22Rv1 (cell line): ENCODE results near the gene DUOX2.
A peak's percentile ranks its signal among the peaks of the same experiment; 100 is the strongest.

ENCODE experiments used
- CTCF ChIP-seq: fragments of 450-650 bp; IDR thresholded peaks from 2 replicates; pipeline ENCODE4 v1.5.1; 2017; ENCODE audit warnings: mild to moderate bottlenecking
- ZFX ChIP-seq: fragments of 450-650 bp; IDR thresholded peaks from 2 replicates; pipeline ENCODE4 v1.6.1; 2017; ENCODE audit warnings: antibody characterized with exemption, borderline replicate concordance

- TF ChIP-seq CTCF (peak; percentile 23), ZFX (no peak)
Observed at GRCh38 chr15:45110256-45110820, 3.6 kb downstream of the DUOX2 start.
